ENCODE measurements around the gene ARID5B. TPM values are rescaled to one million over a fixed set of nuclear protein-coding genes. Genes with fewer than 3 reads are reported as not detected.
A peak's percentile ranks its signal among the peaks of the same experiment; 100 is the strongest.

Gene ARID5B
- total RNA-seq, 1 experiment from 2014 or later: 12.4 TPM

DNA sequence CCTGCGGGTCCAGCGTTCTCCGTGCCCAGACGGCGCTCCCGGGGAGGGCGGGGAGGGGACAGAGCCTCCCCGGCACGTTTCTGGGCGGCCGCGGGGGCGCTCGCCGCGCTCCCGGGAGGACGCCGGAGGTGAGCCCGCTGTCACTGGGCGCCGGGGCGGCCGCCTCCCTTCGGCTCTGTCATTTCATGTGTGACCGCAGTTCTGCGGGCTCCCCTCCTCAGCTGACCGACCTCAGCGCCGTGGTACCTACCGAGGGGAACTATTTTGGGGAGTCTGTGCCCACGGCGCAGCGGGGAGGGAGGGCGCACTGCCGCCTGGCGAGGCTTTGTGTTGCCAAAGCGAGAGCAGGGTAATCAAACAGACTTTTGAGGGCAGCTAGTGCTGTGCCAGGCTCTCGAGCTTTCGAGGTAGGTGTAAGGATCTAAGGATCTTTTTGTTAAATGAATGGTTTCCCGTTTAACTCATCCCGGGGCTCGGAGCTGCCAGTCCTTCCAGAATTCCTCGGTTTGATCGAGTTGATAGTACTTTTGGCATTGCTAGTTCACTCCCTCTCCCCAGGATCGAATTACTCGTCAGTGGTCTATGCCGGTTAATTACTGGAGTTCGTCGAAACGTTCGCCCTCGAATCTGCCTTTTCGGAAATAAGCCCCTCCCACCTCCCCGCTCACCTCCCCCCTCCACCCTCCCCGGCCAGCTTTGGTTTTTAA is 1.9 kb downstream of the ARID5B start:
- DNase-seq (ENCODE audit: low spot score): peak; percentile 53
- in situ Hi-C loops (cut with HindIII; ENCODE audit: low sequenced_read_pairs): no loop called here

DNA sequence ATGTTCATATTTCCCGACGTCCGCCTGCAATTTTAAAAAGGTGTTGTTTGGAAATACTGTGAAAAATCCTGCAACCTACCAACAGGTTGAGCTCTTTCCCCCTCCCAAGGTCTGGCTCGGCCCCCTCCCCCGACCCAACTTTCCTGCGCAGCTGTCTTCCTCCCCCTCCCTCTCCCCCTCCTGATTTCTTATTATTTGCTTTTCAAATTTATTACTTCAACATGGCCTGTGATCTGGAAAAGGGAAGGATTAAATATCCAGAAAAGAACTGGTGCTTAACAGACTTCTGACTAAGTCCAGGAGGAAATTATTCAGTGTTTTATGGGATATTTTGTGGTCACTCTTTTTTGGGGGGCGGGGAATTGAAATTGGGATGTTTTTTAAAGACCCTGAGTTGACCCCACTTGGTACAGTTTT is 2.4 kb downstream of the ARID5B start:
- DNase-seq (ENCODE audit: low spot score): peak; percentile 23
- in situ Hi-C loops (cut with HindIII; ENCODE audit: low sequenced_read_pairs): no loop called here

DNA sequence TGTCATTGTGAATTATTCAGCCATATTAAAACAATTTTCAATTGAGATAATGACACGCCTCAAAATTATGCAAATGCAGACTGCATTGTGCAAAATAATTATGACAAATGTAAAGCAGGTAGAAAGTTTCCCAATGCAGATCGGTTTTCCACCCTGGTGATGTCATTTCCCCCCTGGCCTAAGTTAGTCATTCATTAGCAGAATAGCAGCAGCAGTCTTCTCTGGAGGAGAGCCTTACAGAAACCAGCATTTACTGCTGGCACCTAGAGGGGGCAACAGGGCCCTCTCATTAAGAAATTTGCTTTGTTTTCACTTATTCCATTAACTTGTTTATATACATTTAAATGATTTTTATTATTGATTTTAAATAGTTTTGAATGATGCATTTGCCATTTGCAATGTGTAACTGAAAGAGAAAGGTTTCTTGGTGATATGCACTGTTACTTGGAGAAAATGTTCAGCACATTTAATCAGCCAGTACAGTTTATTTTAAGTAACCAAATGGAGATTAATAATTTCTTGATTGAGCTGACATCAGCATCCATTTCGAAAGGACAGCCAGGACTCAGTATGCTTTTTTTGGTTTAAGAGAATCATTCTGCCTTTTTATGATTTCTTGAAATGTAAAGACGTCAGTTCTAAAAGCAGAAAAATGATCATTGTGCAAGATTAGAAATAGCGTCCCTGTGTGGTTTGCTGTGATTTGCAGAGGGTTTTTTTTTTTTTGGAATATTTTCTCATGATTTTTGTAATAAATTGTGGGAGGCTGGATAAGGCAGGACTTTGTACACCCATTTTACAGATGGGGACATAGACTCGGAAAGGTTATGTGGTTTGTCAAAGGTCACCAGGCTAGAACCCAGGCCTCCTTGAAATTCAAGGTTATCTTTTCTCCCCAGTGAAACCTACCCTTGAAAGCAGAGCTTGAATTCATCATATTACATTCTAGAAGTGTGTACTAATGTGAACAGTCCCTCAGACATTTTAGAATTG is 3.5 kb downstream of the ARID5B start:
- in situ Hi-C loops (cut with HindIII; ENCODE audit: low sequenced_read_pairs): no loop called here
- peak; percentile 64 for DNase-seq (ENCODE audit: low spot score)

DNA sequence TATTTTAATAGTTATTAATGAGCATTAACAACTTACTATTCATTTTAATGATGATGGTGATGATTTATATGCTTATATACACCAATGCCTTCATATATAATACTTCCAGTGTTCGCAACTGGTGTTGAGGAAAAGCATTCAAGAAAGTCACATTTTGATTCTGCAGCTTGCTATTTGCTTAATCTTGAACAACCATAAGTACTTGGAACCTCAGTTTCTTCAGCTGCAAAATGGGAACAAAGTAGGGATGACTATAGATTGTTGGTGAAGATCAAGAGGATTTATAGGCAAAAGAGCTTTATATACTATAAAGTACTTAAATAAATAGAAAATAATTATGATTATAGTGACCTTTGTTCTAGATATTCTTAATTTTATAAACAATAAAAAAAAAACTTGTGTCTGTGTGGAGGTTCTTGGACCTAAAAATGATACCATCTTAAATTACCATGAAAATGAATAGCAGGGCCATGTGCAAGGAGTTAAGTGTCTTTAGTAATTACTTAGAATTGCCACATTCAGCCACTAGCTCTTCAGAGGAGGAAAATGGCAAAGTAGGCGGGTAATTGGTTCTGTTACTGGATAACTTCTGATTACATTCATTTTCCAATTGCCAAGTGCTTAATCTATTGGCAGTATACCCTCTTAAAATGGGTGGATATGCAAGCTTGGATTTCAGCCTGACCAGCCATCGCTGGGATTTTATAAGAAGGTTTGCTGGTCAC is 4.5 kb downstream of the ARID5B start:
- in situ Hi-C loops (cut with HindIII; ENCODE audit: low sequenced_read_pairs): no loop called here
- no peak for DNase-seq (ENCODE audit: low spot score)

DNA sequence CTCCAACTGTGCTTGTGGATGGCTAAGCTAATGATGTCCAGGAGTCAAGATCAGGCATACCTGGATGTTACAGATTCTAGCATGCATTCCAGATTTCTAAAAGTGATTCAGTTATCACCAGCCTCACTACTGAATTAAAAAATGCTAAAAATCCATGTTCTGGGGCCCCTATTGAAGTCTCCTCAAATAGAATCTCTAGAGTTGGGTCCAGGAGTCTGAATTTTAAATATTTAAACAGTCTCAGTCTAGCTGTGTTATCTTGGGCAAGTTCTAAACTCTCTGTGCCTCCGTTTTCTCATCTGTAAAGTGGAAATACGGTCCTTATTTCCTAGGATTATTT is 5.0 kb downstream of the ARID5B start:
- in situ Hi-C loops (cut with HindIII; ENCODE audit: low sequenced_read_pairs): no loop called here
- no peak for DNase-seq (ENCODE audit: low spot score)

DNA sequence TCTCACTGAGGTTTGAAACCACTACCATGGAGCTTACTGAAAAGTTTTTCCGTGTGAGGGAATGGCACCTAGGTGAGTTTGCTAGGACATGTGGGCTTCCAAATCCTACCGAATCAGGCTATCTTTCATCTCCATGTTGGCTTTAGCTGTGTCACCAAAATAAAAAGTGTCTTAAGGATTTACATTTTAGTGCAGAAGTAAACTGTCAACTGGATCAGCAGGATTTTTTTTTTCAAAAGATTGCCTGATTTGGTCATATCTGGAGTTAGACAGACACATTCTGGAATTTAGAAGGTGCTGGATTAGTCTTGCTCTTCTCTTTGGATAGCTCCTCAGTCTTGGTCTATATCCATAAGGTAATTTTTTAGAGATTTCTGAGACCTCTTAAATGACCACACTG is 5.5 kb downstream of the ARID5B start:
- DNase-seq (ENCODE audit: low spot score): no peak
- in situ Hi-C loops (cut with HindIII; ENCODE audit: low sequenced_read_pairs): no loop called here

DNA sequence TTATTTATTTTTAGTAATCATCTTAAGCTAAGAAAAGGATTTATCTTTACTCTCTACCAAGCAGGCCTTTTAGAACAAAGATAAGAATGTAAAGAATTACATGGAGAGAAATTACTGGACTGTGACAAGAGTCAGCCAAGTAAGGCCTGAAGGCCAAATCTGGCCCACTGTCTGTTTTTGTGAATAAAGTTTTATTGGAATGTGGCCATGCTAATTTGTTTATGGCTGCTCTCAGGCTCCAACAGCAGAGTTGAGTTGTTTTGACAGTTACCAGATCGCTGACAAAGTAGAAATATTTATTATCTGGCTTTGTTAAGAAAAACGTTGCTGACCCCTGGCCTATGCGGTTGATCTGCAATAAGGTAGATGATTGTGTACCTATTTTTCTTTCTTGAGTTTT is 6.1 kb downstream of the ARID5B start:
- in situ Hi-C loops (cut with HindIII; ENCODE audit: low sequenced_read_pairs): no loop called here
- DNase-seq (ENCODE audit: low spot score): no peak

DNA sequence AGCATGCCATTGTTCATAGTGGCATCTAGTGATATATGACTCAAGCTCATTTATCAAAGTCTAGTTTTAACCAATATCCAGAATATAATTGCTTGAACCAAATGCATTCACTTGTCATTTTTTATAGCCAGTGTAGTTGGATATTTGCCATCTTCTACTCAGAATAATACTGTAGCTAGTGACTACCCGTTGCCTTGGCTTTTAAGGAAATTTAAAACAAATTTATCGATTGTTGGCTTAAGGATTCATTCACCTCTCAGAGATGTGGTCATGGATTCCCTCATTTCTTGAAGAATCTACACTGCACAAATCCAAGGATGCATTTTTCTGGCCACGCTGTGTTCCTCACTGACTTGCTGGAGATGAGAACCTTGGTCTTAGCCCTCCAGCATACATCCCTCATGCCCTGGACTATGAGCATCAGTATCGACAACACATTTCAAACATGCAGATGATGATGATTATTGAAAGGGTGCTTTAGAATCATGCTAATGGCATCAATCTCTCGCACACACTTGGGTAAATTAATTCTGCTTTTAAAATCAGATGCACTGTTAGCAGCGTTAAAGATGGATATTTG is 8.8 kb downstream of the ARID5B start:
- in situ Hi-C loops (cut with HindIII; ENCODE audit: low sequenced_read_pairs): no loop called here
- DNase-seq (ENCODE audit: low spot score): no peak

DNA sequence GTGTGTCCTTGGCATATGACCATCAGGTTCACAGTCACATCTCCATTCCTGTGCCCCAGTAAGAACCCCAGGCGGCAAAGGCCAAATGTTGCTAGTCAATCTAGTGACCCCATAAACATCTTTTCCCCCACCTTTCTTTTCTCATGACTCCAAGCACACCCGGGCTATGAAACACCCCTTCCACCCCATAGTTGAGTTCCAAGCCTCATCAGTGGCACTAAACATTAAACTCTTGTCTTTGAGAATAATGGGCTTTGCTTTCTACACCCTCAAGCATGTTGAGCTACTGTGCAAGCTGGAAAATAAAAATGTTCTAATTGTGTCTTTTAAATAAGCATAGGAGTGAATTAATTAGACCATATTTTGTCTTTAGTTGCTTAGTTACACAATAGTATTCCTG is 9.4 kb downstream of the ARID5B start:
- in situ Hi-C loops (cut with HindIII; ENCODE audit: low sequenced_read_pairs): no loop called here
- no peak for DNase-seq (ENCODE audit: low spot score)

DNA sequence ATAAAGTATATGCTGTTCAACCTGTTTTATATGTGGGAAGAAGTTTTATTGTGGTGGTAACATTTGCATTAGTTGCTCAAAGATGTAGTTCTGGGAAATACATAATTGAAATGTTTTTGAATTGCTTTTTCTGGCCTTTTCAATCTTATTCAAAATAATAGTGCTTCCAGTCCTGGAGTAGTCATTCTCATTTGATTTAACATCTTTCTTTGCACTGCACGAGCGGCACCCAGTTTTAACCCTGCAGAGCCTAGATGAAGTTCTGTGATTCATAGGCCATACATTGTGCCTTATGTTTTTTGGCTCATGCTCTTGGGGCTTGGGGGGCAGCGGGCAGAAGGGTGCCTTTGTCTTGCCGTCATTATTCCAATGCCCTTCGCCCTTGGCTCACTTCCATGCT is 9.9 kb downstream of the ARID5B start:
- in situ Hi-C loops (cut with HindIII; ENCODE audit: low sequenced_read_pairs): no loop called here
- no peak for DNase-seq (ENCODE audit: low spot score)

DNA sequence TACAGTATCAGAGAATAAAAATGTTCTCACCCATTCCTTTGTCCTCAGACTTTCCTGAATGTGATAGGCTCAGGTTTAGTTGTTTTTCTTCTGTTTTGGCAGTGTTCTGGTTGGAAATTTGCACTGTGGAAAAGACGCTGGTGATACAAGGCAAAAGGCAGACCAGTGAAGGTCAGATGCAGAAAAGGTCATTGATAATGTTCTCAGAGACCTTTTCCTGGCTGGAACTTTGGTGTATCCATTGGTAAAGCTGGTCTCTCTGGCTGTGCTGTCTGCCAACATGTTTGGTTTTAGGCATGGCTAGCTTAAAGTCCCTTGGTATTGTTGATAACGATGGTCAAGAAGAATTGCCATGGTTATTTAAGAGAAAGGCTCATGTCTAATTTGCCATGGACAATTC is 11.5 kb downstream of the ARID5B start:
- DNase-seq (ENCODE audit: low spot score): no peak
- in situ Hi-C loops (cut with HindIII; ENCODE audit: low sequenced_read_pairs): no loop called here

DNA sequence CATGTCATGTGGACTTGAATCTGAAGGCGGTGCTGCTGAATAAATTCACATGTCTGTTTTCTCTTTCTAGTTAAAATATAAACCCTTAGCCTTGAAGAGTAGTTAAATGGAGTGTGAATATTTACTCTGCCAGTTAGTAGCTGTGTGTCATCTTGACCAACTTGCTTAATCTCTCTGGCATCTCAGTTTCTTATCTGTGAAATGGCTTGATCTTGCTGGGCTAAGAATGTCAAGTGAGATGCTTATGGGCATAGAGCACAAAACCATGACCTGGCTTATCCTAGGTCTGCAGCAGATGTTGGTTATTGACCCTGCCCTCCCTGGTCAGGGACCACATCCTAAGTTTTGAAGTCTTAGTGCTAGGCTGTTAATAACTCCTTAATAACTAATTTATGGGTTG is 16.6 kb downstream of the ARID5B start:
- in situ Hi-C loops (cut with HindIII; ENCODE audit: low sequenced_read_pairs): no loop called here
- no peak for DNase-seq (ENCODE audit: low spot score)

DNA sequence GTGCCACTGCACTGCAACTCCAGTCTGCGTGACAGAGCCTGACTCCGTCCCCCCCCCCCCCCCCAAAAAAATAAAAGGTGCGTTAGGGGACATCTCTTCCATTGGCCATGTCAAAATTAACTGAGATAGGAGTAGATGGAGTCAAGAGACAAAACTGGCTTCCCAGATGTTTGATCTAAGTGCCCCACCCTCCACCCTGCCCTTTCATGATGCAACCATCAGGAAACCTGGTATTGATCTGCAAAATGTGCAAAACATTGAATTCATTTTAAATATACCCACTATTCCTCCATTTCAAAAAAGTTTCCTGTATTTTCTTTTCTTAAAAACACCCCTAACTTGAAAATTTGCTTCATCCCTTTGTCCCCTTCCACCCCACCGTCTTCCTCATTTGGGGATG is 17.5 kb downstream of the ARID5B start:
- DNase-seq (ENCODE audit: low spot score): no peak
- in situ Hi-C loops (cut with HindIII; ENCODE audit: low sequenced_read_pairs): no loop called here

DNA sequence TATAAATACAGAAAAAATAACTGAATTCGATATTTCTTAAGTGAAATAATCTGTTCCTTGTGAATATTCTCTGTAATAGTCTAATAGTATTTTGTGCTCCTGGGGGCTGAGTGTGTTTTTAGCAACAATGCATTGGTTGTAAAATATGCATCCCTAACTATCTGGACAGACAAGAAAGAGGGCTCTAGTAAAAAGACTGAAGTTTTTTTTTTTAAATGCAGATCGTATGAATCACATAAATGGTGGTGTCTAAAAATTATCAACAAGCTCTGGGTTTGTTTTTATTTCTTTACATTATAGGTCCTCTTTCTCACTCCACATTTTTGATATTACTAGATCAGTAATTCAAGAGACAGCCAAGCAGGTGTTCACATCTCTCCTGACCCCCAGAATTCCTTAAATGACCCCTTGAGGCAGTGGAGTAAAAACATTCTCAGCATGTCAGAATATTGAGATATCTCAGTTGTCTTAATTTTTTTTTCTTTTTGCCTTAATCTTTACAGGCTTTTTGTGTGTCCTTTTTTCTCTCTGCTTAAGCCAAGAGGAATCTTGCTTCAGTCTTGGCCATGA is 18.2 kb downstream of the ARID5B start:
- in situ Hi-C loops (cut with HindIII; ENCODE audit: low sequenced_read_pairs): no loop called here

DNA sequence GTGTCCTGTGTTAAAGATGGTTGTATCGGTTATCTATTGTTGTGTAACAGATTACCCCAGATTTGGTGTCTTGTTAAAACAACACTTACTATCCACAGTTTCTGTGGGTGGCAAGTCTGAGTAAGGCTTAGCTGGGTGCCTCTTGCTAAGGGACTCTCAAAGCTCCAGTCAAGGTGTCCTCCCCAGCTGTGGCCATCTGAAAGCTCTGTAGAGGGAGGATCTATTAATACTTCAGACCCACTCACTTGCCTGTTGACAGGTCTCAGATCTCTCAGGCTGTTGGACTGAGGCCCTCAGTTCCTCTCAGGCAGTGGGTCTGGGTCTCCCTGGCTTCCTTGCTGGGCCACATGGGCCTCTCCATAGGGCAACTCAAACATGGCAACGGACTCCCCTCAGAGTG is 19.6 kb downstream of the ARID5B start:
- no peak for DNase-seq (ENCODE audit: low spot score)

More for the DNA sequence above, 18.2 kb downstream of the ARID5B start:
- no peak for DNase-seq (ENCODE audit: low spot score)

DNA sequence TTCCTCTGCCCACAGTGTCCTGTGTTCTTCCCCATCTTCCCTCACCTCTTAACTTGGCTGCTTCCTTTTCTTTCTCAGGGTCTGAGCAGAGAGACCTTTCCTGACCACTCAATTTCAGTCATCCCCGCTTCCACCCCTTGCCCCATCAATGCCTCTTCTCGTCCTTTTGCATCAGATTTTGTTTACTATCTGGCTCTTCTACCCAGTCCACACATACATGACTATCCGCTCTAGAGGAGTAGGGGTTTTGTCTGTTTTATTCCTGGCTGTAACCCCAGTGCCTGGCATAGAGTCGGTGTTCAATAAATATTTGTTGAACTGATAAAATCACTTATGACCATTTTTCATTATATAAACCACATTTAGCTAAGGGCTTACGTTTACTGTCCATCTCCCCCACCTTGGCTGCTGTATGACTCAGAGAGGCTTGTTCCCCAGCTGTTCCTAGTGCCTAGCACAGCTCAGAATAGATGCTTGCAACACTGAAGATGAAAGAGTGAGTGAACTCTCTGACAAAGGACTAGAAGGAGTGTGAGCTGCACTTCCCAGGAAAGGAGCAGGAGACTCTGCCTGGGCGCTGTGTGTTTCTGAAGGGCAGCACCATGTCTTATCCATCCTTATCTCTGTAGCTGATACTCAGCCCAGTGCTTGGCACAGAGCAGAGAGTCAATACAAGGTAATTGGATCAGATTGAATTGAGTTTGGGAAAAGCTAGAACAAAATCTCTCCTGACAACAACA is 21.9 kb downstream of the ARID5B start:
- in situ Hi-C loops (cut with HindIII; ENCODE audit: low sequenced_read_pairs): no loop called here
- DNase-seq (ENCODE audit: low spot score): no peak

More for the DNA sequence above, 19.6 kb downstream of the ARID5B start:
- in situ Hi-C loops (cut with HindIII; ENCODE audit: low sequenced_read_pairs): no loop called here

DNA sequence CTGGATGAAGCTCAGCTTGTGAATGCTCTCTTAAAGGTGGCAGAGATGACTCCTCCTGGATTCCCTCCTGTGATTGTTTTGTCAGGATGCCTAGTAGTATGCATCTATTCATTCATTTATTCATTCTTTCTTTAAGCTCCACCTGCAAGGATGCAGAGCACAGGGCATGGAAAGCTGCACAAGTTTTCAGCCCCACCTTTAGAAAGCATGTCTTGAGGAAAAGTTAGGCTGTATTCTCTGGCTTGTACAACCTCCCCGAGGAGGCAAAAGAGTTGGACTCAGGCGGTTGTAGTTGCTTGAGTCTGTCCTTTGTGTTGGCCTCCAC is 22.4 kb downstream of the ARID5B start:
- in situ Hi-C loops (cut with HindIII; ENCODE audit: low sequenced_read_pairs): no loop called here
- DNase-seq (ENCODE audit: low spot score): no peak

DNA sequence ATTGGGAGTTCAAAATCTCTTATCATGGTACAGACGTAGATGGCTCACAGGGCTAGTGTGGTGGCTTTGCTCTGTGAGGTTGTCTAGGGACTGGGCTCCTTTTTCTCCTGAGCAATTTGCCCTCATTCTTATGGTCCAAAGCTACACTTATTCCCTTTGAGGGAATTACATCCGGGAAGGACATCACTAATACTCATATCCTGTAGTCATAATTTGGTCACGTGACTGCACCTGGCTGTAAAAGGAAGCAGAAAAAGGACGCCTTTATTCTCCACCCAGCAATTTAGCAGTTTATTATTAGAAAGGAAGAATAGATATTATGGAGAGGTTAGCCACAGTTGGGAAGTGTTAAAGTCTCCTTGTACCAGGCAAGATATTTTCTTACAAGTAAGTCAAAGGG is 28.1 kb downstream of the ARID5B start:
- no peak for DNase-seq (ENCODE audit: low spot score)
- in situ Hi-C loops (cut with HindIII; ENCODE audit: low sequenced_read_pairs): no loop called here
